ENCODE measurements around the gene OSBPL2. TPM values are rescaled to one million over a fixed set of nuclear protein-coding genes. Genes with fewer than 3 reads are reported as not detected.

OSBPL2 gene
- total and polyA plus RNA-seq, 4 donors = 9.9 to 19.7 (median 12.3) TPM

GRCh38 chr20:62223571-62223970 is 14.8 kb upstream of the OSBPL2 start (continued):
- TF ChIP-seq FOXA2 (IDR thresholded peaks at IDR 0.05) = no peak
- no peak for TF ChIP-seq HNF4G (IDR thresholded peaks at IDR 0.05)
- no peak for TF ChIP-seq FOXA1 (IDR thresholded peaks at IDR 0.05)
- TF ChIP-seq YY1 (IDR thresholded peaks at IDR 0.05) = no peak

DNA sequence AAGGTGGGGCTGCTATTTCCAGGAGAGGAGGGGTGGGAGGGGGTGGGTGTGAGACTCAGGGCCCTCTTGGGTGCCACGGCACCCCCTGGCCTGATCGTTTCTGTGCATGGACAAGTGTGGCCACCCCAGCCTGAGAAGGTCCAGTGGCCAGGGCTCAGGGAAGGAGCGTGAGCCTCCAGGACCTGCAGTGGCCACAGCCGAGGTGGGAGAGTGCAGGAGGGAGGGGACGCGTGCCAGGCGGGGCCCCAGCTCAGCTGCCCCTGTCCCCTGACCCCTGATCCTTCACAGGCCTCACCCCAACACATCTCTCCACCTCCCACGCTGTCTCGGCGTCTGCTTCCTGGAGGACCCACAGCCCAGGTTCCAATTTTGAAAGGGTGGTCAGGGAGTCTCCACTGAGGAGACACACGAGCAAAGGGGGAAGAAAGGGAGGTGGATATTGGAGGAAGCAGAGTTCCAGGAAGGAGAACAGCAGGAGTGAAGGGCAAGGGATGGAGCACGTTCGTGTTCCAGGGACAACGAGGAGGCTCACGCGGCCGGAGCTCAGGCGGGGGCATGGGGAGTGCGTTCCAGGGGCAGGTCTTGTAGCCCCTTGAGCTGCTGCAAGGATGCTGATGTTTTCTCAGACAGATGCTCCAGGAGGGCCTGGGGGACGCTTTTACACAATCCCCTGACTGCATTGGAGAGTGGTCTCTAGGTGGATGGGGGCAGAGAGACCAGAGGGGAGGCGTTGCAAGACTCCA is 14.0 kb upstream of the OSBPL2 start:
- TF ChIP-seq CTCF (IDR thresholded peaks at IDR 0.05; ENCODE audit: low read depth, low read length, missing input control) (no peak), RXRA (IDR thresholded peaks at IDR 0.05) (no peak), YY1 (IDR thresholded peaks at IDR 0.05) (no peak), ZBTB33 (IDR thresholded peaks at IDR 0.05) (no peak), GABPA (IDR thresholded peaks at IDR 0.05 in 1 of 2, conservative IDR thresholded peaks at IDR 0.05 in 1 of 2) (no peak), HNF4A (conservative IDR thresholded peaks at IDR 0.05) (no peak), EGR1 (IDR thresholded peaks at IDR 0.05; ENCODE audit: low read depth in 2 of 2) (no peak), HNF4G (IDR thresholded peaks at IDR 0.05) (no peak), FOXA1 (IDR thresholded peaks at IDR 0.05) (no peak), FOXA2 (IDR thresholded peaks at IDR 0.05) (no peak), NR2F2 (IDR thresholded peaks at IDR 0.05) (no peak), SP1 (IDR thresholded peaks at IDR 0.05) (no peak), MAX (IDR thresholded peaks at IDR 0.05) (no peak)
- TF ChIP-seq, protein P1, sequence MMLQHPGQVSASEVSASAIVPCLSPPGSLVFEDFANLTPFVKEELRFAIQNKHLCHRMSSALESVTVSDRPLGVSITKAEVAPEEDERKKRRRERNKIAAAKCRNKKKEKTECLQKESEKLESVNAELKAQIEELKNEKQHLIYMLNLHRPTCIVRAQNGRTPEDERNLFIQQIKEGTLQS (IDR thresholded peaks at IDR 0.05) = no peak
- TF ChIP-seq, protein P2, sequence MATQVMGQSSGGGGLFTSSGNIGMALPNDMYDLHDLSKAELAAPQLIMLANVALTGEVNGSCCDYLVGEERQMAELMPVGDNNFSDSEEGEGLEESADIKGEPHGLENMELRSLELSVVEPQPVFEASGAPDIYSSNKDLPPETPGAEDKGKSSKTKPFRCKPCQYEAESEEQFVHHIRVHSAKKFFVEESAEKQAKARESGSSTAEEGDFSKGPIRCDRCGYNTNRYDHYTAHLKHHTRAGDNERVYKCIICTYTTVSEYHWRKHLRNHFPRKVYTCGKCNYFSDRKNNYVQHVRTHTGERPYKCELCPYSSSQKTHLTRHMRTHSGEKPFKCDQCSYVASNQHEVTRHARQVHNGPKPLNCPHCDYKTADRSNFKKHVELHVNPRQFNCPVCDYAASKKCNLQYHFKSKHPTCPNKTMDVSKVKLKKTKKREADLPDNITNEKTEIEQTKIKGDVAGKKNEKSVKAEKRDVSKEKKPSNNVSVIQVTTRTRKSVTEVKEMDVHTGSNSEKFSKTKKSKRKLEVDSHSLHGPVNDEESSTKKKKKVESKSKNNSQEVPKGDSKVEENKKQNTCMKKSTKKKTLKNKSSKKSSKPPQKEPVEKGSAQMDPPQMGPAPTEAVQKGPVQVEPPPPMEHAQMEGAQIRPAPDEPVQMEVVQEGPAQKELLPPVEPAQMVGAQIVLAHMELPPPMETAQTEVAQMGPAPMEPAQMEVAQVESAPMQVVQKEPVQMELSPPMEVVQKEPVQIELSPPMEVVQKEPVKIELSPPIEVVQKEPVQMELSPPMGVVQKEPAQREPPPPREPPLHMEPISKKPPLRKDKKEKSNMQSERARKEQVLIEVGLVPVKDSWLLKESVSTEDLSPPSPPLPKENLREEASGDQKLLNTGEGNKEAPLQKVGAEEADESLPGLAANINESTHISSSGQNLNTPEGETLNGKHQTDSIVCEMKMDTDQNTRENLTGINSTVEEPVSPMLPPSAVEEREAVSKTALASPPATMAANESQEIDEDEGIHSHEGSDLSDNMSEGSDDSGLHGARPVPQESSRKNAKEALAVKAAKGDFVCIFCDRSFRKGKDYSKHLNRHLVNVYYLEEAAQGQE (IDR thresholded peaks at IDR 0.05) = no peak
- Histone ChIP-seq H3K9ac (ENCODE audit: low read depth in 1 of 2, low read length in 2 of 2) (no peak overlapping the region), H3K4me1 (ENCODE audit: control insufficient read depth in 4 of 4, insufficient read depth in 4 of 4, low read length in 3 of 4) (peaks cover 3 to 19% (median 12%) of the 10 kb centered on the region in 4 donors), H3K27ac (ENCODE audit: low read depth in 1 of 2, low read length in 2 of 2) (no peak overlapping the region), H3K27me3 (ENCODE audit: control insufficient read depth in 4 of 4, insufficient read depth in 4 of 4, low read length in 3 of 4) (peaks cover 0 to 6% (median 4%) of the 10 kb centered on the region in 4 donors), H3K4me3 (ENCODE audit: low read depth in 1 of 3, low read length in 3 of 3) (no peak overlapping the region), H3K36me3 (ENCODE audit: control insufficient read depth in 4 of 4, insufficient read depth in 3 of 4, low read depth in 1 of 4, low read length in 3 of 4) (no peaks in the 10 kb centered on the region), H3K9me3 (ENCODE audit: control insufficient read depth in 4 of 4, low read length in 3 of 4) (no peaks in the 10 kb centered on the region)
- no peak for DNase-seq (ENCODE audit: low spot score)
- WGBS = 58% methylated on average over 21 of the region's 21 CpGs

Data from liver (tissue), 9 donors.